Progenitor cell of endocrine pancreas (in vitro differentiated cells): ENCODE results near the gene PLCH1. TPM values are rescaled to one million over a fixed set of nuclear protein-coding genes. Genes with fewer than 3 reads are reported as not detected.

Experiments
- DNase-seq: peaks from one replicate; pipeline ENCODE4 v3.0.0; 2021; ENCODE audit warnings: low spot score; ENCODE audit not compliant: unreplicated experiment
- H3K27ac Mint-ChIP-seq: 2 replicates; pipeline ENCODE4 v1.8.0; 2021; ENCODE audit warnings: mild to moderate bottlenecking, moderate library complexity, mixed read lengths
- H3K27me3 Mint-ChIP-seq: 2 replicates; pipeline ENCODE4 v1.8.0; 2021; ENCODE audit warnings: mixed read lengths
- H3K36me3 Mint-ChIP-seq: 2 replicates; pipeline ENCODE4 v1.8.0; 2022; ENCODE audit warnings: mixed read lengths; ENCODE audit not compliant: insufficient read depth
- H3K4me1 Mint-ChIP-seq: 2 replicates; pipeline ENCODE4 v1.8.0; 2021; ENCODE audit warnings: low read depth, mixed read lengths
- H3K4me3 Mint-ChIP-seq: 2 replicates; pipeline ENCODE4 v1.8.0; 2021; ENCODE audit warnings: low read depth, mild to moderate bottlenecking, moderate library complexity, mixed read lengths
- H3K9me3 Mint-ChIP-seq: 2 replicates; pipeline ENCODE4 v1.8.0; 2021; ENCODE audit warnings: low read depth, mixed read lengths
- CTCF ChIP-seq: fragments of 200-600 bp; sonication (generic); IDR thresholded peaks from one replicate; pipeline ENCODE4 v1.5.0; 2021; ENCODE audit warnings: antibody characterized with exemption, mild to moderate bottlenecking; ENCODE audit not compliant: unreplicated experiment
- total RNA-seq: library from RNA; stranded (reverse); gene quantifications from 2 replicates; pipeline ENCODE4 v1.2.1, GENCODE V29; 2021

Gene PLCH1
- total RNA-seq, 1 donor from 2014 or later = 14.2 TPM

DNA sequence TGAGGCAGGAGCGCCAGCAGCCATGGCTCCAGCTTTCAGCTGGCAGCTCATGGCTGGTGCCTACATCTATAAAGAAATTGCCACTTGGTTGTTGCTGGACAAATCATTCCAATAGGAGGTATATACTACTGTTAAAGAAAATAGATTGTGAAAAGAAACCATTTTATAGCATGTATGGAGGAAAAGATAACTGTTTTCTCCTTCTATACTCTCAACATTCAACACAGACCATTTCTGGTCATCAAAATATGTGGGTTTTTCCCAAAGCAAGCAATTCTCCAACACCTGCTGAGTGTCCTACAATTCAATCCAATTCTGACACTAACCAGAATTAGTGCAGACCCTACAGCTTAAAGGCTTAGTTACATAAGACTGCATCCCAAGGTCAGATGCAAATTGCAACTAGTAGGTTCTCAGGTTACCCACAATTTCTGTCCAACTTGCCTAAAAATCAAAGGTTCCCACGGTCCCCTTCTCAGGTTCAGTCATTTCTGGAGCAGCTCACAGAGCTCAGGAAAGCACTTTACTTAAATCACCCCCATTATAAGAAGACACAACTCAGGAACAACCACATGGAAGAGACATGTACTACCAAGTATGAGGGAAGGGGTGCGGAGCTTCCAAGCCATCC lies 409.0 kb downstream of the PLCH1 start:
- H3K4me1 Mint-ChIP-seq = no peaks in the 10 kb centered on the region
- no peak for TF ChIP-seq CTCF
- H3K4me3 Mint-ChIP-seq = no peak overlapping the region
- no peak for DNase-seq
- H3K27ac Mint-ChIP-seq = no peak overlapping the region
- no peaks in the 10 kb centered on the region for H3K9me3 Mint-ChIP-seq
- no peaks in the 10 kb centered on the region for H3K36me3 Mint-ChIP-seq
- no peaks in the 10 kb centered on the region for H3K27me3 Mint-ChIP-seq

GRCh38 chr3:155334914-155335723 lies 409.8 kb downstream of the PLCH1 start:
- H3K4me3 Mint-ChIP-seq = no peak overlapping the region
- no peaks in the 10 kb centered on the region for H3K36me3 Mint-ChIP-seq
- no peaks in the 10 kb centered on the region for H3K9me3 Mint-ChIP-seq
- no peak overlapping the region for H3K27ac Mint-ChIP-seq
- no peaks in the 10 kb centered on the region for H3K27me3 Mint-ChIP-seq
- no peak for DNase-seq
- no peak for TF ChIP-seq CTCF
- H3K4me1 Mint-ChIP-seq = no peaks in the 10 kb centered on the region

DNA sequence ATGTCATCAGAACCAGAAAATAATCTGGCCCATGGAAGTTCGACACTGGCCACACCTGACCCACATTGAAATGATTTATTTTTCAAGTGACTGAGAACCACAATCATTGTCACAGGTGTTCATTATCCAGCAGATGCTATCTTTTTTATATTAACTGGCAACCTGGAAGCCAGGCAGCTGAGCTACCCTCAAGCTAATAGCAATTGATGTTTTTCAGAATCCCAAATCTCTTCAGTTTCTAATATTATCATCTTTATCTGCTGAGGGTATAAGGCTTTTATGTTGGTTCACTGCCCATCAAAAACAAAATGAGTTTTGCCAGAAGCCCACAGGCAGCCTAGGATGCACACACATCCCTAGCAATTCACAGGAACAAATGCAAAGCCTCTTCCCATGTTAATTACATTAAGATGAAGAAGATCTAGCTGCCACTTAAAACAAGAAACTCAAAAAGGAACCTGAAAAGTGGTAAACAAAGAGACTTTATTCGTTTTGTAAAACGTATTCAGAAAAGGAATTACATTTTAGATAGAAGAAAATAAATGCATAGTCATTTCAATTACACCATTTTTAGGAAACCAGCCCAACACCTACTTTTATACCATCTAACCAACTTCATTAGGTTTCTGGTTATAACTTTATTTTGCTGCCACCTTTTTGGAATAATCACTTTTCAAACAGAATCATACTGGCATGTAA lies 410.5 kb downstream of the PLCH1 start:
- Mint-ChIP-seq H3K4me1 (no peaks in the 10 kb centered on the region), H3K27me3 (no peaks in the 10 kb centered on the region), H3K36me3 (no peaks in the 10 kb centered on the region), H3K4me3 (no peak overlapping the region), H3K27ac (no peak overlapping the region), H3K9me3 (no peaks in the 10 kb centered on the region)
- DNase-seq = no peak
- TF ChIP-seq CTCF = no peak

DNA sequence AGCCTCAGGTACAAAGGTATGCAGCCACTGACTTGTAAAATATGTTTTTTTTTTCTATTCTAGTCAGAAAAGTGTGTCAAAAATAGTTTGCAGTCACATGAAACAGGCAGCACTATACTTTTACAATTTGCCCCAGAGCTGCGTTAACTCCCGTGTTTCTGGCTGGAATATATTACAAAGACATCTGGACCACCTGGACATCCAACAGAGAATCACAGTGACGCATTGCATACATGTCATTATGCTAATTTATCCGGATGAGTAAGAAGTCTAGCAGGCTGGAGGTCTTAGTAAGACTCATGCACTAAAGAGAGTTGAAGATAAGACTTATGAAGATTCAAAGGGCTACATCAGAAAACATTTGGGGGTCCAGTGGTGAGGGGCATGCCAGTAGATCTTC lies 412.2 kb downstream of the PLCH1 start:
- Mint-ChIP-seq H3K27me3 (no peaks in the 10 kb centered on the region), H3K27ac (no peak overlapping the region), H3K9me3 (no peaks in the 10 kb centered on the region), H3K36me3 (no peaks in the 10 kb centered on the region), H3K4me1 (peaks cover 4% of the 10 kb centered on the region), H3K4me3 (no peak overlapping the region)
- DNase-seq = no peak
- TF ChIP-seq CTCF = no peak

- TF ChIP-seq CTCF = no peak
- DNase-seq = no peak
- no peaks in the 10 kb centered on the region for H3K9me3 Mint-ChIP-seq
- no peak overlapping the region for H3K27ac Mint-ChIP-seq
- H3K27me3 Mint-ChIP-seq = no peaks in the 10 kb centered on the region
- no peaks in the 10 kb centered on the region for H3K36me3 Mint-ChIP-seq
- H3K4me3 Mint-ChIP-seq = no peak overlapping the region
- H3K4me1 Mint-ChIP-seq = peaks cover 4% of the 10 kb centered on the region
Observed at GRCh38 chr3:155331078-155331477, 413.8 kb downstream of the PLCH1 start.
